ENCODE data around the gene SLC5A9.

DNA sequence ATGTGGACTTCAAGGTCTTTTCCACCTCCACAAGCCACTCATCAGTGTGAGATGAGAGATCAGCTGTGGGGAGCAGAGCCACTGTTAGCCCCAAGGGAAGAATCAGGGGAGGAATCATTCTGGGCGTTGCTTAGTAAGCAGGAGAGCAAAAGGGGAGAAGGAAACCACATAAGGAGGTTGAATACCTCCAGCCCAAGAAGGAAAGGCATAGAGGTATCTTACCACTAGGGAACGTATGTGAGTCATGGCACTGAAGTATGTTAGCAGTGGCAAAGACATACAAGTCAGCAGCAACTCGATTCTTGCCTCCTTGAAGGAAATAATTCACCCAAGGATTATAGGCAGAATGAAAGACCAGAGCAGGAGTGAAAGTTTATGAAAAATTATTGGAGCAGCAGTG is 31.6 kb upstream of the SLC5A9 start:
- TF ChIP-seq, protein P1, sequence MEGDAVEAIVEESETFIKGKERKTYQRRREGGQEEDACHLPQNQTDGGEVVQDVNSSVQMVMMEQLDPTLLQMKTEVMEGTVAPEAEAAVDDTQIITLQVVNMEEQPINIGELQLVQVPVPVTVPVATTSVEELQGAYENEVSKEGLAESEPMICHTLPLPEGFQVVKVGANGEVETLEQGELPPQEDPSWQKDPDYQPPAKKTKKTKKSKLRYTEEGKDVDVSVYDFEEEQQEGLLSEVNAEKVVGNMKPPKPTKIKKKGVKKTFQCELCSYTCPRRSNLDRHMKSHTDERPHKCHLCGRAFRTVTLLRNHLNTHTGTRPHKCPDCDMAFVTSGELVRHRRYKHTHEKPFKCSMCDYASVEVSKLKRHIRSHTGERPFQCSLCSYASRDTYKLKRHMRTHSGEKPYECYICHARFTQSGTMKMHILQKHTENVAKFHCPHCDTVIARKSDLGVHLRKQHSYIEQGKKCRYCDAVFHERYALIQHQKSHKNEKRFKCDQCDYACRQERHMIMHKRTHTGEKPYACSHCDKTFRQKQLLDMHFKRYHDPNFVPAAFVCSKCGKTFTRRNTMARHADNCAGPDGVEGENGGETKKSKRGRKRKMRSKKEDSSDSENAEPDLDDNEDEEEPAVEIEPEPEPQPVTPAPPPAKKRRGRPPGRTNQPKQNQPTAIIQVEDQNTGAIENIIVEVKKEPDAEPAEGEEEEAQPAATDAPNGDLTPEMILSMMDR (IDR thresholded peaks at IDR 0.05), result no peak
- no peak for TF ChIP-seq POLR2A (IDR thresholded peaks at IDR 0.05)
- TF ChIP-seq POLR2AphosphoS5 (IDR thresholded peaks at IDR 0.05; ENCODE audit: insufficient read depth in 1 of 2, low read depth in 1 of 2), result no peak
